H1 (cell line): Measurements from ENCODE around the gene ADPRM. TPM values are rescaled to one million over a fixed set of nuclear protein-coding genes. Genes with fewer than 3 reads are reported as not detected.

Experiments used
- ATF2 ChIP-seq: IDR thresholded peaks from 2 replicates; pipeline ENCODE4 v1.6.1; 2012; ENCODE audit warnings: low read length, inconsistent platforms
- EP300 ChIP-seq, 2 experiments: IDR thresholded peaks; 1 replicate in 1 of 2; 2 replicates in 1 of 2; pipeline ENCODE4 v1.6.1; 2011 to 2012; ENCODE audit warnings: low read depth in 2 of 2, low read length in 2 of 2, mild to moderate bottlenecking in 2 of 2, borderline replicate concordance in 1 of 2, inconsistent platforms in 1 of 2, moderate library complexity in 1 of 2
- RFX5 ChIP-seq: IDR thresholded peaks from 2 replicates; pipeline ENCODE4 v1.6.1; 2011; ENCODE audit warnings: low read depth, low read length, improper control_type of control experiment, borderline replicate concordance
- USF2 ChIP-seq: IDR thresholded peaks from 2 replicates; pipeline ENCODE4 v1.6.1; 2011; ENCODE audit warnings: low read length, improper control_type of control experiment
- YY1 ChIP-seq: IDR thresholded peaks from 2 replicates; pipeline ENCODE4 v1.6.1; 2011; ENCODE audit warnings: low read depth, mild to moderate bottlenecking, low read length
- polyA plus RNA-seq, 7 experiments: library from polyadenylated mRNA; depleted of rRNA in 3 of 7; stranded (reverse) in 5 of 7; unstranded in 2 of 7; fragments of >200 nt in 5 of 7; fragments of 200-250 nt in 2 of 7; gene quantifications; 1 replicate in 5 of 7; 2 replicates in 1 of 7; 4 replicates in 1 of 7; pipeline versions ENCODE4 v1.2.1 to v1.2.3, GENCODE V29; 2011 to 2013; ENCODE audit warnings: missing spikeins in 2 of 7, mixed read lengths in 2 of 7
- total RNA-seq: library from RNA; stranded (reverse); fragmentation: NEBNext Ultra II Directional; extraction: Animal tissue kit (Norgen Biotek cat#: 25700); gene quantifications from 2 replicates; pipeline ENCODE4 v1.2.1, GENCODE V29; 2021
- TF ChIP-seq, protein P1 (sequence below): IDR thresholded peaks from 2 replicates; pipeline ENCODE4 v1.6.1; 2012; ENCODE audit warnings: inconsistent platforms

ADPRM gene
- total and polyA plus RNA-seq, 2 of the 8 experiments (the other 6 are each of a cell fraction or from before 2014, with no cell fraction given) = 6.7 to 7.9 TPM

- TF ChIP-seq USF2 (no peak), EP300 (IDR thresholded peaks at IDR 0.05; ENCODE audit: borderline replicate concordance in 1 of 2, low read depth in 2 of 2, low read length in 2 of 2) (no peak), RFX5 (no peak), ATF2 (no peak), YY1 (no peak)
- TF ChIP-seq, protein P1, sequence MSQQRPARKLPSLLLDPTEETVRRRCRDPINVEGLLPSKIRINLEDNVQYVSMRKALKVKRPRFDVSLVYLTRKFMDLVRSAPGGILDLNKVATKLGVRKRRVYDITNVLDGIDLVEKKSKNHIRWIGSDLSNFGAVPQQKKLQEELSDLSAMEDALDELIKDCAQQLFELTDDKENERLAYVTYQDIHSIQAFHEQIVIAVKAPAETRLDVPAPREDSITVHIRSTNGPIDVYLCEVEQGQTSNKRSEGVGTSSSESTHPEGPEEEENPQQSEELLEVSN = no peak
- TF ChIP-seq, all 59 proteins: peak for 0
These were observed 41.3 kb downstream of the ADPRM start (continued) for GRCh38 chr17:10738521-10739258.
